CD4-positive, alpha-beta memory T cell (primary cell): ENCODE results near the gene MEGF11. TPM values are rescaled to one million over a fixed set of nuclear protein-coding genes. Genes with fewer than 3 reads are reported as not detected.

Source experiments
- CTCF ChIA-PET: fragments of 350-600 bp; sonication (Branson Sonifier 250); formaldehyde crosslinking; loops from one replicate; lab custom pipeline; 2021; ENCODE audit warnings: inconsistent platforms; ENCODE audit not compliant: partially characterized antibody; lab: Charles Lee
- POLR2A ChIA-PET: fragments of 350-600 bp; sonication (Branson Sonifier 250); formaldehyde crosslinking; loops from one replicate; lab custom pipeline; 2021; ENCODE audit not compliant: partially characterized antibody; lab: Charles Lee
- DNase-seq, 5 donors: peaks; one replicate each; pipeline versions ENCODE4 v3.0.0 to v3.0.0-alpha.2; 2020 to 2022; ENCODE audit warnings: mixed read lengths in 1 of 5
- H3K27ac ChIP-seq: one replicate; pipeline ENCODE4 v1.7.0; 2013; ENCODE audit warnings: low read depth, low read length
- H3K27me3 ChIP-seq: 2 replicates; pipeline ENCODE4 v1.7.0; 2013; ENCODE audit warnings: mild to moderate bottlenecking, low read length, moderate library complexity; ENCODE audit not compliant: insufficient read depth
- H3K36me3 ChIP-seq: 2 replicates; pipeline ENCODE4 v1.7.0; 2013; ENCODE audit warnings: mild to moderate bottlenecking, low read length, moderate library complexity; ENCODE audit not compliant: insufficient read depth
- H3K4me1 ChIP-seq: 2 replicates; pipeline ENCODE4 v1.7.0; 2013; ENCODE audit warnings: mild to moderate bottlenecking, low read length, moderate library complexity; ENCODE audit not compliant: insufficient read depth
- H3K4me3 ChIP-seq, 2 donors: one replicate each; pipeline ENCODE4 v1.7.0; 2013; ENCODE audit warnings: low read length in 2 of 2, mild to moderate bottlenecking in 1 of 2
- H3K9me3 ChIP-seq, 2 donors: one replicate each; pipeline ENCODE4 v1.7.0; 2013; ENCODE audit warnings: low read length in 2 of 2, control low read depth in 1 of 2; ENCODE audit not compliant: control insufficient read depth in 1 of 2
- H3K27ac Mint-ChIP-seq, 7 donors: one replicate each; pipeline ENCODE4 v1.8.0; 2020 to 2021; ENCODE audit warnings: mixed read lengths in 7 of 7, mild to moderate bottlenecking in 6 of 7, inconsistent platforms in 3 of 7, moderate library complexity in 3 of 7
- H3K27me3 Mint-ChIP-seq, 2 donors: one replicate each; pipeline ENCODE4 v1.8.0; 2020 to 2021; ENCODE audit warnings: mixed read lengths in 2 of 2
- H3K36me3 Mint-ChIP-seq, 2 donors: one replicate each; pipeline ENCODE4 v1.8.0; 2020 to 2021; ENCODE audit warnings: mixed read lengths in 2 of 2, inconsistent platforms in 1 of 2, mild to moderate bottlenecking in 1 of 2
- H3K4me1 Mint-ChIP-seq, 4 donors: one replicate each; pipeline ENCODE4 v1.8.0; 2020 to 2021; ENCODE audit warnings: mixed read lengths in 4 of 4, mild to moderate bottlenecking in 1 of 4
- H3K4me3 Mint-ChIP-seq, 8 donors: one replicate each; pipeline ENCODE4 v1.8.0; 2020 to 2021; ENCODE audit warnings: mixed read lengths in 8 of 8, mild to moderate bottlenecking in 7 of 8, moderate library complexity in 6 of 8, inconsistent platforms in 3 of 8
- H3K9me3 Mint-ChIP-seq, 8 donors: one replicate each; pipeline ENCODE4 v1.8.0; 2020 to 2021; ENCODE audit warnings: mixed read lengths in 8 of 8, mild to moderate bottlenecking in 5 of 8, inconsistent platforms in 3 of 8, moderate library complexity in 1 of 8
- intact Hi-C: fragments of 100-400 bp; cut with micrococcal nuclease; formaldehyde crosslinking; loops from one replicate; pipeline ENCODE4 v1.15.1; 2023
- polyA plus RNA-seq, 2 donors: library from polyadenylated mRNA; unstranded; fragments of 300-500 nt; fragmentation: Illumina TruSeq; gene quantifications; one replicate each; pipeline ENCODE4 v1.2.3, GENCODE V29; 2021
- total RNA-seq, 2 experiments: library from RNA; stranded (reverse); gene quantifications; one replicate each; pipeline ENCODE4 v1.2.3, GENCODE V29; 2021

MEGF11 gene
- total and polyA plus RNA-seq, 4 experiments from 2014 or later, result 0.69 TPM; not detected in 3

- Mint-ChIP-seq H3K27me3 (peaks cover 4% of the 10 kb centered on the region in 2 donors), H3K36me3 (no peaks in the 10 kb centered on the region), H3K9me3 (no peaks in the 10 kb centered on the region), H3K4me3 (no peak overlapping the region), H3K27ac (no peak overlapping the region), H3K4me1 (no peaks in the 10 kb centered on the region)
- Histone ChIP-seq H3K27me3 (no peaks in the 10 kb centered on the region), H3K36me3 (no peaks in the 10 kb centered on the region), H3K4me3 (no peak overlapping the region), H3K4me1 (no peaks in the 10 kb centered on the region), H3K27ac (no peak overlapping the region), H3K9me3 (no peaks in the 10 kb centered on the region)
- intact Hi-C loops, result no loop called here
- no peak for DNase-seq
- ChIA-PET CTCF (interaction anchor here (1.7 kb wide), 1 partner anchor 405 kb away, joined by 3 read pairs; no protein-coding TSS in a partner anchor), POLR2A (no interaction called here)
These were observed 91.3 kb downstream of the MEGF11 start for GRCh38 chr15:66162286-66162685.

- CTCF ChIA-PET, result interaction anchor here (1.7 kb wide), 1 partner anchor 406 kb away, joined by 3 read pairs; no protein-coding TSS in a partner anchor
- no peak overlapping the region for H3K27ac Mint-ChIP-seq
- intact Hi-C loops, result no loop called here
These were observed 91.9 kb downstream of the MEGF11 start for GRCh38 chr15:66161575-66162118.

GRCh38 chr15:66161108-66161507, 92.4 kb downstream of the MEGF11 start:
- H3K36me3 Mint-ChIP-seq, result no peaks in the 10 kb centered on the region
- H3K27me3 ChIP-seq, result no peaks in the 10 kb centered on the region
- POLR2A ChIA-PET, result no interaction called here
- no peak overlapping the region for H3K4me3 Mint-ChIP-seq
- CTCF ChIA-PET, result interaction anchor here (0.7 to 1.7 kb wide), 2 partner anchors 9 to 406 kb away, joined by 3 read pairs; no protein-coding TSS in a partner anchor
- H3K4me1 ChIP-seq, result no peaks in the 10 kb centered on the region
- no peaks in the 10 kb centered on the region for H3K9me3 Mint-ChIP-seq
- H3K27ac Mint-ChIP-seq, result no peak overlapping the region
- no peak for DNase-seq
- H3K9me3 ChIP-seq, result no peaks in the 10 kb centered on the region
- no peak overlapping the region for H3K27ac ChIP-seq
- peaks cover 4 to 7% of the 10 kb centered on the region in 2 donors for H3K27me3 Mint-ChIP-seq
- no peaks in the 10 kb centered on the region for H3K4me1 Mint-ChIP-seq
- no peak overlapping the region for H3K4me3 ChIP-seq
- no peaks in the 10 kb centered on the region for H3K36me3 ChIP-seq
- intact Hi-C loops, result no loop called here

More at GRCh38 chr15:66161575-66162118, 91.9 kb downstream of the MEGF11 start:
- Histone ChIP-seq H3K27me3 (no peaks in the 10 kb centered on the region), H3K4me1 (no peaks in the 10 kb centered on the region), H3K36me3 (no peaks in the 10 kb centered on the region), H3K9me3 (no peaks in the 10 kb centered on the region), H3K4me3 (no peak overlapping the region), H3K27ac (no peak overlapping the region)
- H3K36me3 Mint-ChIP-seq, result no peaks in the 10 kb centered on the region
- H3K4me1 Mint-ChIP-seq, result no peaks in the 10 kb centered on the region
- H3K9me3 Mint-ChIP-seq, result no peaks in the 10 kb centered on the region
- POLR2A ChIA-PET, result no interaction called here
- DNase-seq, result no peak
- H3K27me3 Mint-ChIP-seq, result peaks cover 4 to 5% of the 10 kb centered on the region in 2 donors
- H3K4me3 Mint-ChIP-seq, result no peak overlapping the region

- ChIA-PET CTCF (no interaction called here), POLR2A (no interaction called here)
- Histone ChIP-seq H3K4me3 (no peak overlapping the region), H3K27ac (no peak overlapping the region), H3K36me3 (no peaks in the 10 kb centered on the region), H3K4me1 (no peaks in the 10 kb centered on the region), H3K9me3 (no peaks in the 10 kb centered on the region), H3K27me3 (no peaks in the 10 kb centered on the region)
- no peak for DNase-seq
- Mint-ChIP-seq H3K27ac (no peak overlapping the region), H3K27me3 (peaks cover 11 to 13% of the 10 kb centered on the region in 2 donors), H3K9me3 (peaks cover 0 to 2% (median 0%) of the 10 kb centered on the region in 8 donors), H3K36me3 (no peaks in the 10 kb centered on the region), H3K4me3 (no peak overlapping the region), H3K4me1 (no peaks in the 10 kb centered on the region)
- intact Hi-C loops, result no loop called here
These were observed 96.0 kb downstream of the MEGF11 start for GRCh38 chr15:66157507-66157906.

GRCh38 chr15:66156310-66156975, 97.1 kb downstream of the MEGF11 start:
- no peaks in the 10 kb centered on the region for H3K4me1 Mint-ChIP-seq
- no peak overlapping the region for H3K4me3 Mint-ChIP-seq
- ChIA-PET POLR2A (no interaction called here), CTCF (no interaction called here)
- no peaks in the 10 kb centered on the region for H3K36me3 ChIP-seq
- no peak overlapping the region for H3K27ac Mint-ChIP-seq
- no peaks in the 10 kb centered on the region for H3K36me3 Mint-ChIP-seq
- intact Hi-C loops, result no loop called here
- peaks cover 11 to 13% of the 10 kb centered on the region in 2 donors for H3K27me3 Mint-ChIP-seq
- no peak overlapping the region for H3K27ac ChIP-seq
- no peaks in the 10 kb centered on the region for H3K27me3 ChIP-seq
- DNase-seq, result no peak
- H3K4me1 ChIP-seq, result no peaks in the 10 kb centered on the region
- H3K4me3 ChIP-seq, result no peak overlapping the region
- peaks cover 0 to 2% (median 0%) of the 10 kb centered on the region in 8 donors for H3K9me3 Mint-ChIP-seq
- H3K9me3 ChIP-seq, result no peaks in the 10 kb centered on the region

- intact Hi-C loops, result no loop called here
- Mint-ChIP-seq H3K4me1 (no peaks in the 10 kb centered on the region), H3K27me3 (peaks cover 9 to 14% of the 10 kb centered on the region in 2 donors), H3K36me3 (no peaks in the 10 kb centered on the region), H3K4me3 (no peak overlapping the region), H3K9me3 (peaks cover 0 to 2% (median 0%) of the 10 kb centered on the region in 8 donors), H3K27ac (no peak overlapping the region)
- ChIA-PET CTCF (no interaction called here), POLR2A (no interaction called here)
- H3K9me3 ChIP-seq, result no peaks in the 10 kb centered on the region
- H3K27ac ChIP-seq, result no peak overlapping the region
- no peak for DNase-seq
- H3K4me3 ChIP-seq, result no peak overlapping the region
- no peaks in the 10 kb centered on the region for H3K4me1 ChIP-seq
- H3K27me3 ChIP-seq, result no peaks in the 10 kb centered on the region
- no peaks in the 10 kb centered on the region for H3K36me3 ChIP-seq
These were observed 98.5 kb downstream of the MEGF11 start for GRCh38 chr15:66155065-66155464.

GRCh38 chr15:66154581-66154980, 99.0 kb downstream of the MEGF11 start:
- ChIA-PET CTCF (no interaction called here), POLR2A (no interaction called here)
- no peak for DNase-seq
- Histone ChIP-seq H3K4me3 (no peak overlapping the region), H3K27ac (no peak overlapping the region), H3K27me3 (no peaks in the 10 kb centered on the region), H3K4me1 (no peaks in the 10 kb centered on the region), H3K36me3 (no peaks in the 10 kb centered on the region), H3K9me3 (no peaks in the 10 kb centered on the region)
- Mint-ChIP-seq H3K9me3 (peaks cover 0 to 2% (median 0%) of the 10 kb centered on the region in 8 donors), H3K4me3 (no peak overlapping the region), H3K36me3 (no peaks in the 10 kb centered on the region), H3K4me1 (no peaks in the 10 kb centered on the region), H3K27ac (no peak overlapping the region), H3K27me3 (peaks cover 9 to 14% of the 10 kb centered on the region in 2 donors)
- intact Hi-C loops, result no loop called here
